HG03378 (cell line): Measurements from ENCODE around the gene SLAMF7.
A peak's percentile ranks its signal among the peaks of the same experiment; 100 is the strongest.

ENCODE experiments used
- ATAC-seq: cut with Tn5 transposase; IDR thresholded peaks from one replicate; pipeline ENCODE4 v1.9.1; 2021; ENCODE audit warnings: mild to moderate bottlenecking, moderate library complexity; ENCODE audit not compliant: unreplicated experiment

The SLAMF7 gene

GRCh38 chr1:160744852-160745520, 5.9 kb downstream of the SLAMF7 start:
- ATAC-seq: no peak

GRCh38 chr1:160745551-160745950, 6.5 kb downstream of the SLAMF7 start:
- ATAC-seq: no peak

GRCh38 chr1:160746836-160747500, 7.9 kb downstream of the SLAMF7 start:
- ATAC-seq: no peak

- no peak for ATAC-seq
Measured at GRCh38 chr1:160747717-160748116, 8.7 kb downstream of the SLAMF7 start.

GRCh38 chr1:160748181-160748877, 9.3 kb downstream of the SLAMF7 start:
- ATAC-seq: no peak

- no peak for ATAC-seq
Measured at GRCh38 chr1:160748878-160749269, 9.8 kb downstream of the SLAMF7 start.

- no peak for ATAC-seq
Measured at GRCh38 chr1:160750608-160751007, 11.6 kb downstream of the SLAMF7 start.

- no peak for ATAC-seq
Measured at GRCh38 chr1:160752406-160752805, 13.4 kb downstream of the SLAMF7 start.

- no peak for ATAC-seq
Measured at GRCh38 chr1:160752924-160753323, 13.9 kb downstream of the SLAMF7 start.

GRCh38 chr1:160753594-160753993, 14.5 kb downstream of the SLAMF7 start:
- no peak for ATAC-seq

GRCh38 chr1:160755461-160755860, 16.4 kb downstream of the SLAMF7 start:
- no peak for ATAC-seq

- peak; percentile 52 for ATAC-seq
Measured at GRCh38 chr1:160755911-160756848, 17.1 kb downstream of the SLAMF7 start.

- no peak for ATAC-seq
Measured at GRCh38 chr1:160756849-160757201, 17.8 kb downstream of the SLAMF7 start.

GRCh38 chr1:160758521-160758920, 19.5 kb downstream of the SLAMF7 start:
- ATAC-seq: no peak

- ATAC-seq: no peak
Measured at GRCh38 chr1:160759740-160760139, 20.7 kb downstream of the SLAMF7 start.

- no peak for ATAC-seq
Measured at GRCh38 chr1:160761046-160761445, 22.0 kb downstream of the SLAMF7 start.

- ATAC-seq: no peak
Measured at GRCh38 chr1:160761886-160762285, 22.8 kb downstream of the SLAMF7 start.

- no peak for ATAC-seq
Measured at GRCh38 chr1:160763993-160764392, 24.9 kb downstream of the SLAMF7 start.

- ATAC-seq: peak; percentile 38
Measured at GRCh38 chr1:160767395-160768294, 28.6 kb downstream of the SLAMF7 start.

GRCh38 chr1:160768295-160768657, 29.2 kb downstream of the SLAMF7 start:
- ATAC-seq: peak; percentile 76
